ENCODE measurements around the gene GNB1L.

The GNB1L gene

GRCh38 chr22:19745155-19746101 is 109.2 kb downstream of the GNB1L start:
- no peak for DNase-seq

DNA sequence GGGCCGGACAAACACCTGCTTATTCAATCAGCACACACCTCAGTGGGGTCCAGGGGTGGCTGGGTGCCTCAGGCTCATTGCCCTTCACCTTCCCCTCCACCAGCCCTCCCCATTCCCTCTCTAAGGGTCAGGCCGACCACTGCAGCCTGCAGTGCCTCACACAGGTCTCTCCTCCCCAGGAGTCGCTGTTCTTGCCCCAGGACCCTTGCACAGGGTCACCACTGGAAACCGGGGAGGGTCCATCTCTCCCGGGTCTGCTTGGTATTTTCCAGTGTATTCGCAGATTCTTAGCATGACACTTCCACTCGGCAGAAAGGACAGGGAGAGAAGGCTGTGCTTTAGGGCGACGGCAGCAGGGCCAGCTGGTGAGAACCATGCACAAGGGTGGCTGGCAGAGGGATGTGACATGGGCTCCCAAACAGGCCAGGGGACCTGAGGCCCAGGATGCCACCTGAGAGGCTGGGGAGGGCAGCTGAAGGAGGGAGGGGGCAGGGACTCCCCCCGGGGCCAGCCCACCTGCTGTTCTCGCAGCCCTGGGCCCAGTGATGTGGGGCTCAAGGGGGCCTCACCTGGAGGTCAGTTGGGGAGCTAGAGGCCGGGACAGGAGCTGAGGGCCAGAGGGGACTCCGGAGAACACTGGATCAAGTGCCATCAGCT is 110.2 kb downstream of the GNB1L start:
- no peak for DNase-seq

DNA sequence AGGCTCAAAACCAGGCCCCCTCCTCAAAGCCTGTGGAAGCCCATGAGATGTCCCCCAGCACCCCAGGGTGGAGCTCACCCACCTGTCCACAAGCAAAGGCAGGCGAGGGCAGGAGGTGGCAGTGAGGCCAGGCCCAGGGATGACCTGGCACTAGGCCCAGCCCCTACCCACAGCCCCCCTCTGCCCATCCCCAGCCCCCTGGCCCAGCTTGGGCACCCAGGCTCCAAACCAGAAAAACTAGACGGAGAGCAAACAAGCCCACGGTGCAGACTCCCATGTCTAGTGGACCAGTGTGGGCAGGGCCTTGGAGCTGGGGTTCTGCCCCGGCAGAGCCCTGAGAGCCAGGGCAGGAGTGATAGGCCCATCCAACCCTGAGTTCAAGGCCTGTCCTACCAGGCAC is 111.0 kb downstream of the GNB1L start:
- no peak for DNase-seq

DNA sequence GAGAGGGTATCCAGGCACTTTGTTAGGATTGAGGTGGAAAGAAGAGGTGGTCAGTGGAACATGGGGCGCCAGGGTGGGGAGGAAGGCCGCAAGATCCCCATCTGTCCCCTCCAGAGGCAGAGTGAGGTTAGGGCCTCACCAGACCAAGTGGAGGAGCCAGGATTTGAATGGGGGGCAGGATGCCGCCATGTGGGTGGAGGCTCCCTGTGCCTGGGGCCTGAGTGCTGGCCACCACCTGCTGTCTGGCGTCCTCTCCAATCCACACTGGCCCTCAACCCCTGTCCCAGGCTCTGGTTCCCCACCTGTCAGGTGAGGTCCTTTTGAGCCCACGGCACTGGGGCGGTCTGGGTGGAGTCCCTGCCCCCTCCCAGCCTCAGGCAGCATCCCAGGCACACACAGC is 111.6 kb downstream of the GNB1L start:
- no peak for DNase-seq

DNA sequence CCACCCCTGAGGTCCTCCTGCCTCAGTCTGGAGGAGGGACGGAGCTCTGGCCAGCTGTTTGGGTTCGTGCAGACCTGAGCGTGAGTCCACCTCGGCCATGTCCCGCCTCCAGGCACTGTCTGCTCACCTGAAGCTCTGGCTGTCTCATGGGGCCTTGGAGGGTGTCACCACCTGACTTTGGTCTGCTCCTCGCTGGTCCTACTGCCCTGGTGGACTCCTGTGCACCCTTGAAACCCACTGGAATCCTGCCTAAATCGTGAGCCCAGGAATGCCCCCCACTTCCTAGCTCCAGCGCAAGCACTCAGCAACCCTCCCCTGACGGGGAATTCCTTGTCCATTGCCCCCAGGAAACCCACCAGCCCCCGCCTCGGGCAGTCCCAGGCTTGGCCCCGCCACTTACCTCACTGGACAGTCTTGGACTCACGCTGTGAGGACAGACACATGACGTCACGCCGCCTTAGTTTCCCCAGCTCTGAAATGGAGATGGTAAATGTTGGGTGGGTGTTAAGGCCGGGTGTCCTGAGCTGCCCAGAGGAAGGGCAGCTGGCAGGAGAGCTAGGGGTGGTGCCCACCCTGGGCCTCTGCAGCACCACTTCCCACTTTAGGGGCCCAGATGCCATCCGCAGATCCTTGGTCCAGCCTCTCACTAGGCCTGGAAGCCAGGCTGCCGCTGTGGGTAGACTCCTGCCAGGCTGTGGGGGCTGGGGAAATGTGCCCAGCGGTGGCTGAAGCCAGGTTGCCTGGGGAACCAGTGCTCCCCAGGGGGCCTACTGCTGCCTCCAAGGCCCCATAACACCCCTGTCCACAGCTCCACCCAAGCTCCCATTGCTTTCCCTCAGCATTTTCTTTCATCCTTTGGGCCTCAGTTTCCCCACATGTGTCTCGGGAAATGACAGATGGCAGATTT is 112.3 kb downstream of the GNB1L start:
- DNase-seq: no peak

- DNase-seq: no peak
Measured at GRCh38 chr22:19741053-19741452, 113.6 kb downstream of the GNB1L start.

DNA sequence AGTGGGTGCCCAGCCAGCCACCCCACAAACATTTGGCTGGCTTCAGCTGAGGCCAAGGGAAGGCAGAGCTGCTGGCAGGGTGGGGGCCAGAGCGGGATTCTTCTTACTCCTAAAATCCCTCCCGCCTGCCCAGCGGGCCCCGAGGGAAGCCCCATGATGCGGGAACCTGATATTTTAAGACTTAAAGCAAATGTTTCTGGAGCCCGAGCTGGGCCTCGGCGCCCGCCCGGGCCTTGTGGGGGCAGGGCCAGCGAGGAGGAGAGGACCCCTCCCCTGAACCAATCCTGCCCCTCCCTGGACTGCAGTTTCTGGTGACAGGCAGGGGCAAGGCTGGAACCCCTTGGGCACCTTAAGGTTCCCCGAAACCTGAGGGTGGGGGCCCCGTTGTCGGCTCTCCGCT is 114.1 kb downstream of the GNB1L start:
- DNase-seq: no peak

GRCh38 chr22:19739911-19740449 is 114.7 kb downstream of the GNB1L start:
- no peak for DNase-seq

GRCh38 chr22:19739448-19739895 is 115.2 kb downstream of the GNB1L start:
- DNase-seq: no peak

GRCh38 chr22:19738664-19739447 is 115.8 kb downstream of the GNB1L start:
- no peak for DNase-seq

- DNase-seq: no peak
Measured at GRCh38 chr22:19737846-19738663, 116.6 kb downstream of the GNB1L start.

DNA sequence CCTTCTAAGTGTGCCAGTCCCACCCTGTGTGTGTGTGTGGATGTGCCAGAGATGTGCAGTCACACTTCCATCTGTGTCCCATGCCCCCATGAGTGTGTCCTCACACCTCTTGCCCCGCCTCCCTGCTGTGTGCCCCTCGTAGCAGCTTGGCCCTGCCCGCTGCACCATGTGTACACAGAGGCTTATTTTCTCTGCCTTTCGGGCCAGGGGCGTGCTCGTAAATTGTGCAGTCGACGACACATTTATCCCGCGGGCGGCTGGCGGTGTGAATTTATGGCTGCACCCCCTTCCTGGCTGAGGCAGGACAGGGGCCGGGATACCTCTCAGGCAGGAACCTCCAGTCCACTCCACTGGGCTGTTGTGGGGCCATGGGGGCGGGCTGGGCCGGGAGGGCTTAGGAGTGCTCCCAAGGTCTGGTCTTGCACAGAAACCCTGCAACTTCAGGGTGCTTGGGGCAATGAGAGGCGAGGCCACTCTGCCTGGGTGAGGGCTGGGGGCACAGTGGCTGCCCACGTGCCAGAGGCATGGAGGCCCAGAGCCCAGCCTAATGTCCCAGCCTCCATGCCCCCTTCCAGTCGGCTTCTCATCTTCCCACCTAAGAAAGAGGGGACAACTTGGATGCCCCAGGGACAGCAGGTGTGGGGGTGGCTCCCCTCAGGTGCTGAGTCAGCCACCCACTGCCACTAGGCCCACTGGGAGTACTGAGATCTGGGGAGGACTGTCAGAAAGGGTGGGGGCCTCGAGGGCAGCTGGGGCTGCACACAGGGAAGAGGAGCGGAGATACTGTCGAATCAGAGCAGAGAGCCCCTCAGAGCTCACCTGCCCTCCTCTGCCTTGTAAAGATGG is 118.8 kb downstream of the GNB1L start:
- DNase-seq: no peak

DNA sequence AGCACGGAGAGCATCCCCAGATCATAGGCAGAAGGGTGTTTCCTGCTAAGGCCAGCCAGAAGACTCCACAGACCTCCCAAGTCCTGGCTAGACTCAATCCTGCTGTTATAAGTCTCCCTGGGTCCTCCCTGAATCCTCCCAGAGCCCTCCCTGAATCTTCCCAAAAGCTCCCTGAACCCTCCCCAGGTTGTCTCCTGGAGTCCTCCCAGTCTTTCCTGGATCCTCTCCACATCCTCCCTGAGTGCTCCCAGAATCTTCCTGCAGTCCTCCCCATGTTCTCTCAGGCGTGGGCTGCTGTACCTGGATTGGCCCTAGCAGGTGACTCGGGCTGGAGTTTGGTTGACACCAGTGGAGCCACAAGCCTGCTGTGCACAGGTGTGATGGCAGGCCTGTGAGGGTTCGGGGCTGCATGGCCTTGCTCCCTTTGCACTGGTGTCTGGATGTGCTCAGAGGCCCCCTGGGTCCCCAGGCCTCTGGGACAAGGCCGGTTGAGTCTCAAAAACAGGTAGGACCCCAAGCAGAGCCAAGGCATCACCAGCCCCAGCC is 119.8 kb downstream of the GNB1L start:
- DNase-seq: no peak

- DNase-seq: no peak
Measured at GRCh38 chr22:19734163-19734562, 120.5 kb downstream of the GNB1L start.

DNA sequence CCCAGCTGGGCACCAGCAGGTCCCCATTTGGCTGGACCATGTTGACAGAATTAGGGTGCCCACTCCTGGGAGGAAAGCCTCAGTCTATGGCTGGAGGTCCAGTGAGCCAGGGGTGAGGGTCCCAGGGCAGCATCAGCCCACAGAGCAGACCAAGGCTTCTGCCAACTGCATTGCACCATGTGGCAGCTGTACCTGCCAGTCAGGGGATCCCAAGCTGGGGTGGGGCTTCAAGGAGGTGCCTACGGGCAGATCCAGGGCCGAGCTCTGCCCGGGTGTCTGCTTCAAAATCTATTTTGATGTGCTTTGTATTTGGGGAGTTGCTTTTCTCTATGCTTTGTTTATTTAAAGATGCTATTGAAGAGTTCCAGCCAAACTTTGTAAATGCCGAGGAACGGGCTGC is 120.9 kb downstream of the GNB1L start:
- DNase-seq: no peak

Data from kidney glomerular epithelial cell (primary cell).